Activated CD4-positive, alpha-beta T cell treated with anti-CD3 and anti-CD28 coated beads, Interleukin-2, amount 50 U/mL, for 1 hour (primary cell): ENCODE data around the gene BARHL2.

Experiments
- DNase-seq: peaks from one replicate; pipeline ENCODE4 v3.0.0-alpha.2; 2020

BARHL2 gene

DNA sequence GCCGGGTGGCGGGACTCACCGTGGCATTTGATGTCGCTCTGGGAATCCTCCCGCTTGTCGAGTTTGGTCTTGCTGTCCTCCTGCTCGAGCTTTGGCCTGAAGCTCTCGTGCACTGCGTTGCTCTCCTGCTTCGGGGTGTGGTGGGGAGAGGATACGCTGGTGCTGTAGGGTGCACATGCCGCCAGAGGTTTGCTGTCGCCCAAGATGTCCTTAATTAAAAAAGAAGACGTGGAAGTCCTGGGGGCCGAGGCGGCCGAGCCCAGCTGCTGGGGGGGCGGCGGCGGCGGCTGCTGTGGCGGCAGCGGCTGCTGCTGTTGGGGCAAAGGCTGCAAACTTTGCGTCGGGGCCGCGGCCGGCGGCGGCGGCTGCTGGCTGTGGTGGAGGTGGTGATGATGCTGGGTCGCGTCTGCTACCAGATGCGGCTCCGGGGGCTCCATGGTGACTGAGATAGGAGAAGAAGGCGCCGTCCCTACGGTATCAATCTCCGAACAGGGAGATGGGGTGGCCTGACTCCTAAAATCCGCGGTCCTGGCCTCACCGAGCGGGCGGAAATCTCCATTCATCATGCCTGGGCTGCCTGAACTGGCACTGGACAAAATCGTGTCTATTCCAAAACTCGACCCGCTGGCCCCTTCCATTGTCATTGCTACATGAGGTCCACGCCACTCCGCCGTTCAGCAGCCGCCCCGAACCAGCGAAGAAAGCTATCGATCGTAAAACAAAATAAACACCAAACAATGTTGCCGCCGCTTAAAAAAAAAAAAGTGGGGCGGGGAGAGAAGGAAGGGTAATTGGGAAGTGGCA lies at the start of gene BARHL2:
Gene BARHL2, minus strand, starts transcription at position 751 of the 804 bp plus-strand sequence. Its CDS starts 107 bp downstream, at position 644.
- no peak for DNase-seq

DNA sequence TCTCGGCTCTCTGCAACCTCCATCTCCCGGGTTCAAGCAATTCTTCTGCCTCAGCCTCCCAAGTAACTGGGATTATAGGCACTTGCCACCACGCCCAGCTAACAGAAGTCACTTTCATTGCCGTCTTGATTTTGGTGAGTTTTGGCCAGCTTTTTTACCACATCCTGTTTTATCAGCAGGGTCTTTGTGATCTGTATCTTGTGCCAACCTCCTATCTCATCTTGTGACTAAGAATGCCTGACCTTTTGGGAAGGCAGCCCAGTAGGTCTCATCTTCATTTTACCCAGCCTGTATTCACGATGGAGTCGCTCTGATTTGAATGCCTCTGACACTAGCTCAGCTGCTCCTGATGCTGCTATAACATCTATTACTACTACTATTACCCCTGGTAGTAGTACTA lies 46.8 kb upstream of the BARHL2 start:
- no peak for DNase-seq

DNA sequence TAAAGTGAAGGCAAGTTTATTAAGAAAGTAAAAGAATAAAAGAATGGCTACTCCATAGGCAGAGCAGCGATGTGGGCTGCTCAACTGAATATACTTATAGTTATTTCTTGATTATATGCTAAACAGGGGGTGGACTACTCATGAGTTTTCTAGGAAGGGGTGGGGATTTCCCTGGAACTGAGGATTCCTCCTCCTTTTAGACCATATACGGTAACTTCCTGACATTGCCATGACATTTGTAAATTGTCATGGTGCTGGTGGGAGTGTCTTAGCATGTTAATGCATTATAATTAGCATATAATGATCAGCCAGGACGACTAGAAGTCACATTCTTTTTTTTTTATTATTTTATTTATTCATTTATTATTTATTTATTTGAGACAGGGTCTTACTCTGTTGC lies 46.4 kb upstream of the BARHL2 start:
- no peak for DNase-seq

DNA sequence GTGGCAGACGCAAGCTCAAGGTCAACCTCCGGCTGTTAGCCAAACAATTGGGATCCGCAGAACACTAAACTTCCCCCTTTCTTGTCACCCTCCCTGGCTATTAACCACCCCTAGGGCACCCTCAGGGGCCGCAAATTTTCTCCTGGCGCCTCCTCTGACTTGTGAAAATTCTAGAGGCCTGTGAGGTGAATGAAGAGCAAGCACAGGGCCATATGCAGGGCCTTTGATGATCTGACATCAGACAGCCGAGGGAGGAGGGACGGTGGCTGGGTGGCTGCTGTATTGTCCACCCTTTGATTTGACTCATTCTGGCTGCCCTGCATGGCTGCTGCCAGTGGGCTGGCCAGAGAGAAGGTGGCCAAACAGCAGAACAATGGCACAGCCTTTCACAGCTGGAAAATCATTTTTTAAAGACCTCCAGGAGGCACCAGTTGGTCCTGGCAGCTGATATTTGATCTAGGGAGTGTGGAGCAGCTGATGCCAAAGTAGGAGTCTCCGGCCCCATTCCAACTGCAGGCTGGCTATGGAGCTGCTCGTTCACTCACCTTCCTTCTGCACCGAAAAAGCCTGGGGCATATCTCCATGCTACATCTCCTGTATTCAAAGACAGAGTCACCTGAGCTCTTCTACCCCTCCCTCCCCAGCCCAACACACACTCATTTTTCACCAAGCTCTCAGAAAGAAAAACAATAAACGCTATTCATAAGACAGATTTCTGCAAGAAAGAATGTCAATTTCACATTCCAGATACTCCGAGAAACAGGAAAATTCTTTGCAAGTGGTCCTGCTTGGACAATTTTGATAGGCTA lies 44.9 kb upstream of the BARHL2 start:
- DNase-seq = no peak

DNA sequence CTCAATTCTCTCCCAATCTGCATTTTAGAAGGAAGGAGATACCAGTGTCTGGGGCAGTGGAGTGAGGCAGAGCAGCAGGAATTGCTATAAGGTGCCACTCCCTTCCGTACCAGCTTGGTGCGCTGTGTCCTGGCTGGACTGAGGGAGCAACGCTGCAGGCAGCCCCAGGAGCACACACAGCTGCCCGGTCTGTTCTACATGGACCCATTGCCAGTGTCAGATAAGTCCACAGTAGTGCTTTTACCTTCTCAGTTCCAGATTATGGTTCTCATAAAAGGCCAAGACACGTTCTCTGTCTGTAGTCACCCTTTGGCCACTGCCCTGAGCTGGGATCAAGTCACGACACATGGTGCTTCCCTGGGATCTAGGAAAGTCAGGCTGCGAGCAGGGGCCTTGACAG lies 44.1 kb upstream of the BARHL2 start:
- DNase-seq = no peak

DNA sequence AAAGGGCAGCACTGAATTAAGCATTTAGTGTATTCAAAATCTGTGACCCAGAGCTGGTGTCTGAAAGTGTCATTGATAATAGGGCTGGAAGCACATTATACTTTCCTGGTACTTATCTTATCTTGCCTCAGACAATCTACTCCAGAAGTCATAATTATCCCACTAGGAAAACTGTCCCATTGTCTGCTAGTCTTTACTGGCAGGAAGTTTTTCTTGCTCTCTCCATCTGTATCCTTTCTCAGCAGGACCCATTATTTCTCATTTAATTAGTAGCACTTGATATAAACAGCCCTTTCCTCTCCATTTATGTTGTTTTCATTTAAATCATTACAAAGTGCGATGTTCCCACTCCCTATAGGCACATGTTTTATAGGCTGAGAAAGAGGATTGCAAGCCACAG lies 36.5 kb upstream of the BARHL2 start:
- DNase-seq = no peak

DNA sequence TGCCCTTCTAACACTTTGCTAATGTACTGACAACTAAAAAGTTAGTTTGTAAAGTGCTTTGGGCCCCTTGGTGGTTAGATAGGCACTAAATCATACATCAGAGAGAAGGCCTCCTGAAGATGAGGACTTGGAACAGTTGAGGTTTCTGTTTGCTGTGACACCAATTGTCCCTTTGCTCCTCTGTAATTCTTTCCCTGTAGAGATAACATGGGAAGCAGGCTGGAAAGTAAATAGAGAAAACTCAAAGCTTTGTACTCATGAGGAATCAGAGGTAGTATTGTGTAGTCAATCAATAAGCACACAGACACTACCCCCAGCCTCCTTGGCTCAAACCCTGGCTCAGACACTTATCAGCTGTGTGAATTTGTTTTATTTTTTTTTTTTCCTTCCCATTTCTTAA lies 31.6 kb upstream of the BARHL2 start:
- DNase-seq = no peak

DNA sequence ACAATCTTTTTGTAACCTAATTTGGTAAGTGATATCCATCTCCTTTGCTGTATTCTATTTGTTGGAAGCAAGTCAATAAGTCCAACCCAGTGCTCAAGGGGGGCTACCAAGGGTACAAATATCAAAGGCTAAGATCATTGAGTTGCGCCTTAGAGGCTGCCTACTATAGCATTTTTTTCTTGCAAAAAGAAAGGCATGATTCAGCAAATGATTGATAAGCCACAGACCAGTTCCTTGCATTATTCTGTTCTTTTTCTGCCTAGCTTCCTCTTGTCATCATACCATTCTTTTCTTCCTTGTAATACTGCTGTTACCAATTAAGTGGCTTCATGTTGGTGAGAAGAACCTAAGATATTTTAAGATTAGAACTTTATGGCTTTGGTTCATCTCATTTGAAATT lies 29.8 kb upstream of the BARHL2 start:
- no peak for DNase-seq

DNA sequence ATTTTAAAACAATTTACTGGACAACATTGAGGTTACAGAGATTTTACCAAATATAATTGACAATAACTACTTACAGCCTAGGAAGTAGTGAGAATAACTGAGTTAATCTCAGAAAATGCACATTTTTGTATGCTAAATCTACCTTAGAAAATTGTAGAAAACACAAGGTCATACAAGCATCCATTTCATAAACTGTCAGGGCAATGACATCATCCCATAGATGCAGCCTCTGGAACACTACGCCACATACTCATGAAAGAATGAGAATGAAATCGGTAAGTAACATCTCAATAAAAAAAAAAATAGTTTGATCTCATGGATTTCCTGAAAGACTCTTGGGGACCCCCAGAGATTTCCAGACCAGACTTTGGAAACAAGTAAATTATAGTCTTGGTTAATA lies 28.9 kb upstream of the BARHL2 start:
- no peak for DNase-seq

DNA sequence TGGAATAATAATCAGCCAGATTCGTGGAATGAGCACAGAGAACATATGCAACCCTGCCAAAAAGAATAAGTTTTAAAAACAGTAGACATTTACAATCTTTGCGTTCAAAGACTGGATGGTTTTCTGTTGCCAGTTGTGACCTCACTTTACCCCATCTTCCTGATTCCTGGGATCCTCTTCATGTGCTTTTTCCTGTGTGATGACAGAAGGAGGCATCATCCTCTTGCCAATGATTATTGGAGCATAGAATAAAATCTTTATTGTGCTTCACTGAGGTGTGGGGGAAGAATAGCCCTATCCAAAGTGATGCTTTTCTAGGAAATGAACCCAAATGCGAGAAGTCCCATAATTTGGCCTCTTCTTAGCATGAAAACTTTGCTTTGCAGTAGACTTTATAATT lies 15.0 kb upstream of the BARHL2 start:
- DNase-seq = no peak

DNA sequence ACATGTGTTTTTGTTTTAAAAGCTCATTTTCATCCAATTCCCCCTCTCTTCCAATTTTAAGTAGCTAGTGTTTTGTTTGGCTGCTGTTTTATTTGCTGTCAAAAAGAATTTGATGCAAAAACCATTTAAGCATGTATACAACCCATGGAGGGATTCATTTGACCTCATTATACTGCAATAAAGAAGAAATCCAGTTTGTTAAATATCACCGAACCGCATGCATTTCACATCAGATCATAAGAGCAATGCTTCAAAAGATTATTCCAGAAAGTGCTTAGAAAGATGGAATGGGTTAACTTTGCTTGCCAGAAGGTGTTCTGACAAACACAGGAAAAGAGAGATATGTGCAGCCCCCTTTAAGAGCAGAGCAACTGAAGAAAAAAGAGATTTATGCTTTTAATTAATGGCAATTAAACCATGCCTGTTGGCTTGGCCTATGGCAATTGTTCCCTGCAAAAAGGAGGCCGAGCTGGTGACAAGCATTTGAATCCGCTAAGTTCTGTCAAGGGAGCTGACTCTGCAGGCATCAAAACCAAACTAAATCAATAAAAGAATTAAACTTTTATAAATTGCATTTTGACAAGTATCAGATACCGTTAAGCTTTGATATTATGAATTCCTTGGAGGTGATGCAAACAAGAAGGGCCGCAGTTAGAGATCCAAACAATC lies 14.4 kb upstream of the BARHL2 start:
- no peak for DNase-seq

DNA sequence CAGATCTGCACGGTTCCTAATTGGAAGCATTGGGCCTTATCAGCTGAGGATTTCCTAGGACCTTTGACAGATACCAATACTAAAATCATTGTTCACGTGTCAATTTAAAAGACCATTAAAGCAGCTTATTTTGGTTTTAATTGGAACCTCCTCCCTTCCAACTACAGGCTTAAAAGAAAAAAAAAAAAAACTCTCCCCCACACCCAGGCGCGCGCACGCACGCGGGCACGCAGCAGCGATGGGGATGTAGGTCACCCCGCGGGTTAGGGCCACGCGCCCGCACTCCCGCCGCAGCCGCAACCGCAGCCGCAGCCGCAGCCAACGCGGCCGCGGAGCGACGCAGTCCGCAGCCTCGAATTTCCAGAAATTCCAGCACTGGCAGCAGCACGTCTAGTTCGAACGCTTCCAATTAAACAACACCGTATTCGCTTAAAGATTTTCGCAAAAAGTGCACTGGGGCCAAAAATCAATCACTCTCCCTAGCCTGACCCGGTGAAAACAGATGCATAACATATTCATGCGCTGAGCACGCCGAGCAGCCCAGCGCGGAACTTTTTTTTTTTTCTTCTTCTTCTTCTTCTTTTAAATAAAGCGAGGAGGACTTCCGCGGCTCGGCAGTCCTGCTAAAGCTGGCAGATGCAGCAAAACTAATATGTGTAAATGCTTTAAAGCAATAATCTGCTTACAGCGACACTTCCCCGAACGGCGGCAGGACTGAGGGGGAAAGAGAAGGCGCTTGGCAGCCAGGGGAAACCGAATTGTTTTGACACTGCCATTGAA lies 13.3 kb upstream of the BARHL2 start:
- DNase-seq = no peak

DNA sequence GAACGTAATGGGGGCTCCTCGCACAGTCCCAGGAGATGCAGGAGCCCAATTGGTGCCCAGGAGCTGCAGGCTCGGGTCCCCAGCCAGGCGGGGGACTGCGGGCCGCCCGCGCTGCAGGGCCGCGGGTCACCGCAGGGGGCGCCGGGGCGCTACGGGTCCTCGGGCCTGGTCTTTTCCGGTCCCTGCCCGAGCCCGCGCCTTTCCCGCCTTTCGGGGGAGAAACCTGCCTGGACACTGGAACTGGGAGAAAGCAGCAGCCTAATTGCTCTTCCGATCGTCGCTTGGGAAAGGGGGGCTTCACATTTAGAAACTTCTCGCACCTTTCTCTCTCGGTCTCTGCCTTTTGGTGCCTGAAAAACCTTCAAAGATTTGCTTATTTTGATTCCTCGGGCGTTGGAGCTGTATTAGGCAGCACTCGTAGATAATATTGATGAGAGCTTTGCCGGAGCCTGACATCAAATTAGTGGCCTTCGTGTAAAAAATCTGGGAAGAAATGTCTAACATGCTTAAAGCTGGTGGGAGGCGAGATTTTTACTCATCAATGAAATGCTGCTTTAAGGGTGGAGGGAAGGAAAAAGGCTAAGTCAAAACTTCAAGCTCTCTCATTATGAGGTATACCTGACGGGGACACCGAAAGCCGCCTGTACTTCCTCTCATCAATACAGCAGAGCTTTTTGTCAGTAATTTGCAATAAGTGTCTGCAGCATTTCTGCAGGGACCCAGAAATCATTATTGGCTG lies 12.6 kb upstream of the BARHL2 start:
- no peak for DNase-seq

DNA sequence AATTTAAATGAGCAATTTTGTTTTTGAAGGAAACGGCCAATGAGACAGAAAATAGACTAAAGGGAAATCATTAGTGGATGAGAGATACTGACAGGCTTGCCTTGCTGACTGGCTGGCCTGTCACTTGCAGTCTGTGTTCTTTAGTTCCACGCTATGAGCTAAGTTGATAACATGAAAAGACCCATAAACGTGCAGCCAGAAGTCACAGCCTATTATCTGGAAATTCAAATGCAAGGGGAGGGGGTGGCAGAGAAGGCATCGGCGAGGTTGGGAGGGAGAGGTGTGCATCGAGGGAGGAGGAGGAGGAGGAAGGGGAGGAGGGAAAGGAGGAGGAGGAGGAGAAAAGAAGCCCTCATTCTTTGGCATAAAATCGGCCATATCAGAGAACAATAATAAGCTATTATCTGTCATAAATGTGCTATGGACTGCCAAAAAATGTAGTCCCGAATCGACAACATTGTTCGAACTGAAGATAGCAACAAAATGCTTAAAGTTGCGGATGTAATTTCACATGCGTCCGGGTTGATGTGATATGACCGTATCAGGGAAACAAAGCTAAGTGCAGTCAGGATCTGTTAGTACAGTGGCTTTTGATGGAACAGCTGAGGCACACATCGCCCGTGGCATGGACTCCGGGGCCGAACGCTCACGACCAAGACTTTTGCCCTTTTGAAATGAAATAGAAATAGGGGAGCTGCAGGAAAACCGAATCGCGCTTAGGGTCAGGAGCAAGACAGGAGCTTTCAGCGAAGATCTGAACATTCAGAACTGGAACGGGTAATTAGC lies 11.6 kb upstream of the BARHL2 start:
- DNase-seq = no peak

DNA sequence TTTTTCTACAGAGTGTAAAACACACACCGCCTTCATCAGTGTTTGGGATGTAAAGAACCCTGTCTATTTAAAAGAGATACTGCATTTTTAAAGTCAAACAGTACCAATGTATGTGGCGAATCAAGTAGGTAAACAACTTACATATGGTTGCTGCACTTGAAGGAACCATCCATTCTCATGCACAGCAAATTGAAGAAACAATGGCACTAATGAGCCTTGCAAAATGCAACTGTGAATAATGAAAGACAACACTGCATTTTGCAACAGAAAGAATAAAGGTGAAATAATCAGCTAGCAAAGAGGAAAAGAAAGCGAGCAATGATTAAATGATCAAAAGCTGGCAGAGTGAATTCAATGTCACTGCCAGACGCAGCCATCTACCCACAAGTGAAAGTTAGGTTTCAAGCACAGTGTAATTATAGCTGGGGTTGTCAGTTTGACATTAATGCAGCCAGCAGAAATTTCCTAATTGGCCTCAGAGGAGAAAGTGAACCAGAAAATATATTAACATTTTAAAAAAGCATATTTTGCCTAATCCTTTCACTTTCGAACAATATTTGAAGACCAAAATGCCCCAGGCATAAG lies 10.9 kb upstream of the BARHL2 start:
- no peak for DNase-seq

DNA sequence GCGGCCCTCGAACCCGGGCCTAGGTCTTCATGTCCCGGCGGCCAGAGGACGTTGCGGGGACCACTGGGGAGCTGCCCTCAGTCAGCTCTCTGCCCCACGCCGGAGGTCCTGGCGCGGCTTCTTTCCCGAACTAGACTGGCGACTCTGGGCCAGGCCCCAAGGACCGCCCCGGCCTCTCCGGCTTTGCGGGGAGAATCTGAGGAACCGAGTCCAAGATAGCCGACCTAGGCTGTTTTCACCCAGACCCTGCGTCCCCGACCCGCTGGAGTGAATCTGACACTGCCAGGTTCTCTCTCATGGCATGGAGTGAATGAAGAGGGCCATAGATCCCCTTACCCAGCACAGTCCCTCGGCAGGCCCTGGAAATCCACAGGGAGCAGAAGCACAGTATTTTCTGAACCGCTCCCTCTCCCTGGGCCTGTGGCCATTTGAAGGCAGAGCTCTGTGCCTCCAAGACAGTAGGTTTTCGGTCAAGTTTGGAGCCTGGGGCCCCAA lies 9.9 kb upstream of the BARHL2 start:
- DNase-seq = no peak

DNA sequence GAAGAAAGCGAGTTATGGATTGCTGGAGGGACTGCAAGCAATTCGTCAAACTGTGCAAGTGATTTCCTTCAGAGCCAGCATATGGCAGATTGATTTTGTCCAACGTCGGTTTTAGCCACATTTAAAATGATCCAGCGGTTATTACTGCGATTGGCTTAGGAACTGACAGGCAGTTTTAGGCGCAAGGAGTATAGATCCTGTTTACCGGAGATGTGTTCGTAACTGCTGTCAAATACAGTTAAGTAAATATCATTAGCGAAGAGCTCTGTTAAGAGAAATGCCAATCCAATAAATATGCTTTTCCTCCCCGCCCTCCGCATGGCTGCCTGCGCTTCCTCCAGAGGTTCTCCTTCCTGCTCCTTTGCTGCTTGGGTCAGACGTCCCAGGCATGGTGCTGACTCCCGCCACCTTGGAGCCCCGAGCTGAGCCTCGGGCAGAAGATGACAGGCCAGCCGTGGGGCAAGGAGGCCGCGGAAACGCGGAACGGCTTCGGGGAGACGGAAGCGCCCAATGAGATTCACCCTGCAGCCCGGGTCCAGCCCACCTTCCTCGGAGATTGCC lies 9.4 kb upstream of the BARHL2 start:
- DNase-seq = no peak

DNA sequence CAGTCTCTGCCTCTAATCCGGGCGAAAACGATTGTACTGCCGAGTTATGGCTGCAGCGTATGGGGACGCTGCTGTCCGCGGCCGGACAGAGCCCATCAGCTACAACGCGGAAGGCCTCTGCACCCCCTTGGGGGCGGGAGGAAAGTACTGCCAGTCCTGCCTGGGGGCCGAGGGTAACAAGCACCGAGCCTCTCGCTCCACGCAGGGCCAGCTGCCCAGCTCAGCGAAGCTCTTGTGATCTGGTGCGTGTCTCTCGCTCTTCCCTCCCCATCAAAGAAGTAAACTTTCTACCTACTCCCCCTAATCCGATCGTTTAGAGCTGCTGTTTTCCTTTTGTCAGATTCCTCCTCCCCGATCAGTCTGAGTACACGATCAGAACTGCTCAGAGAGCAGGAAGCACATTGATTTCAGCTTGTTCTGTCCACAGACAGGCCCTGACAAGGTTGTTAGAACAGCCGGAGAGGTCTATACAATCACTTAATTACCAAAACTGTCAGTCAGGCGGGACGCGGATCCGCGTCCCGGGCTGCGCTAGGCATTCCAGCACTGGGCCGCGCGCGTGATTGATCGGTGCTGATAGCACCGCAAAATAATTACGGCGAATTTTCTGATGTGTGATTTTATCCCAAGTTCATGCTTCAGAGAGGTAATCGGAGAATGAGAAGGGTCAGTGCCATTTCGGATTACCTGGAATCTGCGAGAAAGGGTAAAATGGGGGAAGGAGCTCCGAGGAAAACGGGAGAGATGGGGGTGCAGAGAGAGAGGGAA lies 8.7 kb upstream of the BARHL2 start:
- no peak for DNase-seq

DNA sequence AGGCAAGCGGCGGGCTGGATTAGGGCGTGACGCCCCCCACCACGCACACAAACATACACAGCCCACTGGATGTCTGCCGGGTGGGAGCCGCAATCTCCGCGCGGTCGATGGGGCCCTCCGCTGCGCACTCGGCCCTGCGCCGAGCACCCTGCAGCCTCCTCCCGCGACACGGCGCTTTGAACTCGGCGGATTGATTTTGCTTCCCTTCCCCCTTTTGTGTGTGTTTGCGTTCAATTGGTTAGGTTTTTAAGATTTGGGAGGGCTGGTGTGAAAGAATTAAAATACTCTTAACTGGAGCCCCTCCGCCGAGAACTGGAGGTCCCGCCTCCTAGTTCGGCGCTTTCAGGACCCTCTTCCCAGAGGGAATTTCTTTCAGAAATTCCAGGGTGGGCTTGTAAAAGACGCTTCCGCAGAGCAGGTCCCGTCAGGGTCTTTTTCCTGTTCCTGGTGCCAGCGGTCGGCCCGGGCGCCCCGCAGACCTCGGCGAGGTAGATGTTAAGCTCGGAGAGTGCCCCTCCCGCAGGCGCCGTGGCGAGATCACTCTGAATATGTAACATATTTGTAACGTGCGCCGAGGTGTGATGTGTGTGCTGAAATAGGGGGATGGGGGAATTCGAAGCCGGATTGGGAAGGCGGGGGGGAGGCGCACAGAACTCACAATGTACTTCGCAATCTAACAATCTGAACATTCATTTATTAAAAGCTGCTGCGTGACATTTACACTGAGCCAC lies 8.0 kb upstream of the BARHL2 start:
- DNase-seq = no peak
